Ovary (tissue), 9 donors: ENCODE results near the gene POLA2. TPM values are rescaled to one million over a fixed set of nuclear protein-coding genes. Genes with fewer than 3 reads are reported as not detected.

ENCODE experiments used
- DNase-seq, 5 donors: peaks; one replicate each; pipeline ENCODE4 v3.0.0-alpha.2; 2019 to 2020
- H3K27ac ChIP-seq, 2 donors: fragments of 200-600 bp; one replicate each; pipeline versions ENCODE4 v1.5.1 to v1.8.0; 2019 to 2022
- H3K27me3 ChIP-seq: fragments of 200-600 bp; one replicate; pipeline ENCODE4 v1.8.0; 2022
- H3K36me3 ChIP-seq: fragments of 200-600 bp; sonication (generic); one replicate; pipeline ENCODE4 v1.5.1; 2019
- H3K4me1 ChIP-seq: one replicate; pipeline ENCODE4 v1.8.1; 2013; ENCODE audit warnings: mild to moderate bottlenecking, moderate library complexity; ENCODE audit not compliant: insufficient read depth
- H3K4me3 ChIP-seq: fragments of 200-600 bp; sonication (generic); one replicate; pipeline ENCODE4 v1.5.1; 2017
- H3K9me3 ChIP-seq, 2 donors: fragments of 200-600 bp in 1 of 2; sonication (generic) in 1 of 2; one replicate each; pipeline versions ENCODE4 v1.5.1 to v1.8.1; 2013 to 2019; ENCODE audit warnings: mild to moderate bottlenecking in 1 of 2, moderate library complexity in 1 of 2
- CTCF ChIP-seq, 3 donors: fragments of 450-650 bp in 2 of 3; fragments of 200-600 bp in 1 of 3; IDR thresholded peaks; one replicate each; pipeline versions ENCODE4 v1.5.1 to v1.8.0; 2016 to 2022; ENCODE audit warnings: antibody characterized with exemption in 3 of 3, mild to moderate bottlenecking in 1 of 3
- EP300 ChIP-seq: sonication (generic); formaldehyde crosslinking; IDR thresholded peaks from one replicate; pipeline ENCODE4 v1.6.1; 2017; ENCODE audit warnings: antibody characterized with exemption
- POLR2A ChIP-seq: fragments of 450-650 bp; IDR thresholded peaks from one replicate; pipeline ENCODE4 v1.6.1; 2017; ENCODE audit warnings: antibody characterized with exemption, mild to moderate bottlenecking, moderate library complexity
- WGBS, 3 donors: extraction: QIAGEN DNeasy Blood & Tissue Kit in 1 of 3; methylation state at CpG; one replicate each; pipeline versions ENCODE4 v1.1.5 to v1.1.7; 2013 to 2017; 5-methylcytosine and 5-hydroxymethylcytosine counted together
- intact Hi-C, 4 donors: fragments of 100-400 bp; cut with DNase I; formaldehyde crosslinking; loops; one replicate each; pipeline versions ENCODE4 v1.11.0 to v1.15.1; 2022 to 2023
- polyA plus RNA-seq, 2 donors: library from polyadenylated mRNA; stranded (reverse); fragments of 200-250 nt in 1 of 2; fragments of 350-450 nt in 1 of 2; fragmentation: Illumina TruSeq in 1 of 2; extraction: RNeasy Lipid Tissue Mini Kit (QIAGEN cat#74804) in 1 of 2; gene quantifications; one replicate each; pipeline ENCODE4 v1.2.3, GENCODE V29; 2013 to 2014
- total RNA-seq, 7 donors: library from RNA; depleted of rRNA in 2 of 7; stranded (reverse); fragments of >200 nt in 2 of 7; fragmentation: NEBNext Ultra II Directional in 3 of 7; extraction: Animal tissue kit (Norgen Biotek cat#: 25700) in 3 of 7; gene quantifications; one replicate each; pipeline versions ENCODE4 v1.1.0 to v1.2.4, GENCODE V29; 2016 to 2023
- donor health status: DM: no; HTN: no; CAD: no; lungs with moderate emphysema.
- donor health status: DM: no; HTN: no; CAD: no.
- donor health status: Bipolar disorder and iron deficiency.
- donor health status: DM: yes; HTN: yes; CAD: no.
- donor health status: DM: no; HTN: no; CAD: no.
- donor health status: DM: yes; HTN: yes; CAD: no.

Gene POLA2
- total and polyA plus RNA-seq, 9 donors = 4.5 to 13.3 (median 8.6) TPM

GRCh38 chr11:65275906-65276305 lies 14.1 kb downstream of the POLA2 start:
- 74 to 83% (median 78%) methylated on average over 4 of the region's 4 CpGs for WGBS, 3 donors
- intact Hi-C loops = loop anchor here in 3 of 4 donors (1.0 to 2.0 kb wide), 3 partner anchors 39 to 55 kb away; partner anchors contain the start of gene CDC42EP2 (in 2 of the 3)
- no peaks in the 10 kb centered on the region for H3K9me3 ChIP-seq
- no peak for TF ChIP-seq CTCF (IDR thresholded peaks at IDR 0.05)
- H3K4me1 ChIP-seq = no peaks in the 10 kb centered on the region
- peak overlapping the region in 1 of 2 donors; percentile 31 for H3K27ac ChIP-seq
- no peaks in the 10 kb centered on the region for H3K27me3 ChIP-seq
- no peaks in the 10 kb centered on the region for H3K36me3 ChIP-seq
- no peak for DNase-seq
- H3K4me3 ChIP-seq = no peak overlapping the region

GRCh38 chr11:65277631-65278277 lies 16.0 kb downstream of the POLA2 start:
- intact Hi-C loops = no loop called here
- Histone ChIP-seq H3K27ac (no peak overlapping the region), H3K4me1 (no peaks in the 10 kb centered on the region), H3K27me3 (no peaks in the 10 kb centered on the region), H3K4me3 (no peak overlapping the region), H3K36me3 (no peaks in the 10 kb centered on the region), H3K9me3 (no peaks in the 10 kb centered on the region)
- no peak for DNase-seq
- WGBS, 3 donors = 82 to 85% (median 84%) methylated on average over 5 of the region's 5 CpGs
- TF ChIP-seq EP300 = no peak
- TF ChIP-seq CTCF (IDR thresholded peaks at IDR 0.05) = no peak
- TF ChIP-seq POLR2A = no peak

- no peak for TF ChIP-seq POLR2A
- TF ChIP-seq CTCF (IDR thresholded peaks at IDR 0.05) = no peak
- no peak for TF ChIP-seq EP300
- Histone ChIP-seq H3K4me1 (no peaks in the 10 kb centered on the region), H3K27ac (no peak overlapping the region), H3K36me3 (no peaks in the 10 kb centered on the region), H3K27me3 (no peaks in the 10 kb centered on the region), H3K9me3 (no peaks in the 10 kb centered on the region), H3K4me3 (no peak overlapping the region)
- DNase-seq = no peak
- intact Hi-C loops = no loop called here
- WGBS, 3 donors = 15 to 34% (median 31%) methylated on average over 2 of the region's 2 CpGs
Measured at GRCh38 chr11:65278356-65278755, 16.6 kb downstream of the POLA2 start.

- TF ChIP-seq CTCF (IDR thresholded peaks at IDR 0.05) (no peak), POLR2A (no peak), EP300 (no peak)
- Histone ChIP-seq H3K36me3 (no peaks in the 10 kb centered on the region), H3K9me3 (no peaks in the 10 kb centered on the region), H3K27ac (no peak overlapping the region), H3K4me3 (no peak overlapping the region), H3K4me1 (no peaks in the 10 kb centered on the region), H3K27me3 (no peaks in the 10 kb centered on the region)
- no peak for DNase-seq
- intact Hi-C loops = no loop called here
- WGBS, 3 donors = 84 to 89% (median 88%) methylated on average over 4 of the region's 4 CpGs
Measured at GRCh38 chr11:65279279-65279678, 17.5 kb downstream of the POLA2 start.
